Measurements from ENCODE around the gene CCR6.
"Not testable (repeated sequence)": the region's sequence is repeated elsewhere in the genome, so short reads cannot be mapped to it uniquely, and the experiment has no call there.

CCR6 gene

DNA sequence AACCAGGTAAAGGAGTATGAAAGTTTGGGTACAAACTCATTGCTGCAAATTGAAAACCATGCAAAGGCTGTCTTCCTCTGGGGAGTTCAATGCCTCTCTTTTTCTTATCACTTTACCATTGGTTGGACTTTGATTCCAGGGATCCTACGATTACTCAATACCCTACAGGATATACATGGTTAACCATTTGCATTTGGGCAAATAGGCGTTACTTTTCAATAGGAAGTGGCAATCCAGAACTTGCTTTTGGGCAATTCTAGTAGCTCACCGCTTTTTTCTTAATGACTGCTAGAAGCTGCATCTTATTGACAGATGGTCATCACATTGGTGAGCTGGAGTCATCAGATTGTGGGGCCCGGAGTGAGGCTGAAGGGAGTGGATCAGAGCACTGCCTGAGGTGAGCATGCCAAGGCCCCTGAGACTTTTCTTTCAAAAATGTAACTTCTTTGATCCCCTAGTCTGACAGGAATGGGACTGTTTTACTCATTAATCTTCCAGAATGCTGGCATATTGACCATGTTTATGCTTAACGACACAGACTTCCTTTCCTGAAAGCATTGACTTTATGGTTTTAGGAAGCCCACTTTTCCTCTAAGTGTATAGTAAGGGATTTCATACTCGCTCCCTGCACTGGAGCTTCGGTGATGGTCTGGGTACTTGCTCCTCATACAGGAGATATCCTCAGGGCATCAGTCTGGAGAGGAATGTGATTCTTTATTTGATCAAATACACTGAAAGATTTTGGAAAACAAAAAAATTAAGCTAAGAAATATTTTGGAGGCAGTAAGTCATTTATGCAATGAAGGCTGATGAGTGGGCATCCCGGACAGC lies at the start of gene CCR6:
Gene CCR6, plus strand, starts transcription at position 270 of the 831 bp plus-strand sequence. CDS start 13,039 bp downstream, outside the sequence.
- DNase-seq (ENCODE audit: low read depth, low spot score): no peak

DNA sequence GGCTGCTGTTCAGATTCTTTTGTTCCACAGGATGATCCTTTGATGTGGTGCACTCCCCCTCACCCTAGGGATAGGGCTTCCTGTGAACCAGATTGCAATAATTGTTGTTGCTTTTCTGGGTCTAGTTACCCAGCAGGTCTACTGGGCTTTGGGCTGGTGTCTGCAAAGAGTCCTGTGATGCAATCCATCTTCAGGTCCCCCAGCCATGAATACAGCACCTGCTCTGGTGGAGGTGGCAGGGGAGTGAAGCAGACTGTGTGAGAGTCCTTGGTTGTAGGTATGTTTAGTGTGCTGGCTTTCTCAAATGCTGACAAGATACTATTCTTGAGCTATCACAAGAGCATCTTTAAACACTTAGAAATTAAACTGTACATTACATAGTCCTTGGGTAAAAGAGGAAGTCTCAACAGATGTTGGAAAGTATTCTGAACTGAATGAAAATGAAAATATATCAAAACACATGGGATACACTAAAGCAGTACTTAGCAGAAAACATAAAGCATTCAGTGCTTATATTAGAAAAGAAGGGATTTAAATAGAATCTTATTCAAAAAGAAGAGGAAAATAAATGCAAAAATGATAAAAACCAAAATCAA lies 49.1 kb upstream of the CCR6 start:
- no peak for DNase-seq (ENCODE audit: low read depth, low spot score)

DNA sequence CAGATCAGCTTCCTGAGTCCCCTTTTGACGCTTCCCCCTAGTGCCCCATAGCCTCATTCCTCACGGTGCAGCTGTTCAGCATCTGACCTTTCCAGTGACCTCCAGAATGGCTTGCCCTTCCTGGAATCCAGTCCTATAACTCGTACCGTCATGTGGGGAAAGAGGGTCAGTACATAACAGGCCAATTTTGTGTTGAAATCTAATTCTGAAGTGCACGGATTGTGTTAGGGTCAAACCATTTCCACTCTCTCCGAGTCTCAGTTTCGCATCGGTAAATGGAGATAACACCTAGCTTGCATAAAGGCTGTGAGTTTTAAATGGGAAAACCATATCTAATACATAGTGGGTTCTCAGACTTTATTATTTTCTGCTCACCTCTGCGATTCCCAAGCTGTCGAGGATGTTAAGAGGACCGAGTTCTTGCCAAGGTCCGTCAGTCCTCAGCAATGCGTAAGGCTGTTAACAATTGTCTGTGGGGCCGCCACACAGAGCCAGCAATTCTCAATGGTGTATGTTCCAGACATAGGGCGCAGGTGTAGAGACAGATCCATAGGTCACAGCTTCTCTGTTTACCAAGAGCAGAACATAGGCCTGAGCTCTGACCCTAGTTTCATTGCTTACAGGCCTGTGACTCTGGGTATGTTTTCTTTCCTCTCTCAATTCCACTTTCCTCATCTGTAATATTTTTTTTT lies 45.5 kb upstream of the CCR6 start:
- no peak for DNase-seq (ENCODE audit: low read depth, low spot score)

DNA sequence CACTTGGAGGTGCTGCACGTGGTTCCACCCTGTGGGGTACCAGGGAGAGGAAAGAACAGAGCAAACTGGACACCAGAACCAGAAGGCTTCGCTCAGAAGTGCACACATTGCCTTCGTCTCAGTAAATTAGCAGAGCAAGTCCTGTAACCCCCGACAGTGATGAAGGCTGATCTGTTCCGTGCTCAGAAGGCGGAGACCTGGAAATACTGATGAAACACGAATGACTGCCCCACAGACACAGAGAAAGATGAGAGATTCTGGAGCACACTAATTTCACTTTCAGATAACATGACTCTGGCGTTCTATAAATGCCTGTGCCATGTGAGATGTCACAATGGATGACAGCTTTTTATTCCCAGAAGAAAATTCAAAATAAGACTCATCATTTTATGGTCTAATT lies 44.2 kb upstream of the CCR6 start:
- no peak for DNase-seq (ENCODE audit: low read depth, low spot score)

DNA sequence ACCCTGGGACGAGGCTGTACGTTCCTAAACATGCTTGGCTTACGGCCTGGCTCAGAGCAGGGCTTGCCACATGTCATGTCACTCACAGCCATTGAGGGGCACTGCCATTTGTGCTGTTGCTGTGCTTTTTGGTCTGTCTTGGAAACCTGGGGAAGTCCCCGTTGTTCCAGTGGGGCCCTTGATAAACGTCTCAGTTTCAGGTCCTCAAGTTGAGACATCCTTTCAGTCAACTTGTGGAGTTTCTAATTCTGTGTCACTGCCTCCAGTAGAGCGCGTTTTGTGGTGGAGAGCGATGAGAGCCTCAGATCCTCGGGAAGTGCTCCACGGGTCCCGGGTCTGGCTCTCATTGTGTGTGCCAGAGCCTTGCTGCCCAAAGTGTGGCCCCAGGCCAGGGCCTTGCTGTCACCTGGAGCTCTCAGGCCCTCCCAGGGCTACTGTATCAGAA lies 43.0 kb upstream of the CCR6 start:
- DNase-seq (ENCODE audit: low read depth, low spot score): no peak

DNA sequence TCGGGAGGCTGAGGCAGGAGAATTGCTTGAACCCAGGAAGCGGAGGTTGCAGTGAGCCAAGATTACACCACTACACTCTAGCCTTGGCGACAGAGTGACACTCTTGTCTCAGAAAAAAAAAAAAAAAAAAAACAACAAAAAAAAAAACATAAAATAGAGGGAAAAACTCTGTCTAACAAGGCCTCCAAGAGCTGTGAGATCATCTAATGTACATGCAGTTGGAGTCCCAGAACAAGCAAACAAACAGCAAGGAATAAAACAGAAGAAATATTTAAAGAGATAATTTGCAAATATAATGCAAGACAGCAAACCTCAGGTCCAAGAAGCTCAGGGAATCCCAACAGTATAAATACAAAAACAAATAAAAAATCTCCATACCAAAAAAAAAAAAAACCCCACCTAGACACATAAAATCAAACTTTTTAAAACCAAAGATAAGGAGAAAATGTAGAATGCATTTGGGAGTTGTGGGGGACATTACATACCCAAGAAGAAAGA lies 35.0 kb upstream of the CCR6 start:
- DNase-seq (ENCODE audit: low read depth, low spot score): no peak

DNA sequence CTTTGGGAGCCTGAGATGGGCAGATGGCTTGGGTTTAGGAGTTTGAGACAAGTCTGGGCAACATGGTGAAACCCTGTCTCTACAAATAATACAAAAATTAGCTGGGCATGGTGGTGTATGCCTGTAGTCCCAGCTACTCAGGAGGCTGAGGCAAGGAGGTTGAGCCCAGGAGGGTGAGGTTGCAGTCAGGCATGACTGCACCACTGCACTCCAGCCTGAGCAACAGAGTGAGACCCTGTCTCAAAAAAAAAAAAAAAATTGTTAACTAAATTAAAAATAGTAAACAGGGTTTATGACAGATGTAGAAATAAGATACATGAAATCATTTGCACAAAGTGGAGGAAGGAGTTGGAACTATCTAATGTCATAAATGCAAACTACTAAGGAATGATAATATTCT lies 34.2 kb upstream of the CCR6 start:
- DNase-seq (ENCODE audit: low read depth, low spot score): not testable (repeated sequence)

DNA sequence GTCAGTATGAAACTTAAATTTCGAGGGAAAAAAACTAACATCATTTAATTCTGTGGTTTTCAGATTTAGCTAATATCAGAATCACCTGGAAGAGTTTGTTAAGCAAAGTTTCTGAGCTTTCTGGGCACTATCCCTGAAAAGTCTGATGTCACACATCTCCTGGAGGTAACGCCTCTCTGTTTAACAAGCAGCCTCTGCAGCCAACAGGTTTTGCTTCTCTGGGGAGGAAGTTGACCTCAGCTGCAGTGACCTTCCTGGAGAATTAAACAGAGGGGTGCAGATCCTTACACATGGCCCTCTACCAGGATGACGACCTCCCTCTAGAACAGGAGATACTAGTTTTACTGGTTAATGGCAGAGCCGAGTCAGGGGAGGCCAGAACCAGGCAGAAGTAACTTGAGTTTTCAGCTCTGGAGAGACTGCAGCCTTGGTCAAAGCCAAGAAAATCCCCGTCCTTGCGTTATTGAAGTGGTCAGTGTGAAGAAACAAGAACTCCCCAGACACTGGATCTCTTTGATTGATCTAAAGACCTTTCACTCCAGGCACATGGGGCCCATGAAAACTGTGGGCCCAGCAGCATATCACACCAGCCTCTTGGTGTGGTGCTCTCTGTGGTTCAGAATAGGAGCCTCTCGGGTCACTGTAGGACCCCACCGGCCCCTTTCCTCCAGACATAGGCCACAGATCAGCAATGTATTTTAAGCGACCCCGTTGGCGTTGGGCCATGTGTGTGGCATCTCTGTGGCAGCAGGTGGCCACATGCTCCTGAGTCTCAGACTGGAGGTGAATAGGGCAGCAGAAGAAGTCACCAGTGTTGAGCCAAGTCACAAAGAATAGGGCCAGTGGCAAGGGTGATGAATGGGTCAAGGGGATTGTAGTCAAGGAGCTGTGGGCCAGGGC lies 33.4 kb upstream of the CCR6 start:
- no peak for DNase-seq (ENCODE audit: low read depth, low spot score)

DNA sequence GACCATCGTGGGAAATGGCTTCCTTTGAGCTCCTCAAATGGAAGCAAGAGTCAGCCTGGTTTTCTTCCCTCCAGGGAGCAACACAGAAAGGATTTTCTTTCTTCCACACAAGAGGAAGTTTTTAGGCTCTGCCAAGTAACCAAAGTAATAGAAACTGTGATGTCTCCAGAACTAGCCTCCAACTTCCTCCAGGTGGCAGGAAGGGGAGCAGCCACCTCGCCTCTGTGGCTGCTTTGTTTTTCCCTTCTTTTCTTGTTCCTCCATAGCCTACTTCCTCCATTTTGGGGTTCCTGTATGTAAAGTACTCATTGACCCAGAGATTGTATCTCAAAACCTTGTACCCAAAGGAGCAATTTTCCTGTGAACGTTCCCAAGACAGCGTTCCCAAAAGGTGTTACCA lies 32.7 kb upstream of the CCR6 start:
- no peak for DNase-seq (ENCODE audit: low read depth, low spot score)

DNA sequence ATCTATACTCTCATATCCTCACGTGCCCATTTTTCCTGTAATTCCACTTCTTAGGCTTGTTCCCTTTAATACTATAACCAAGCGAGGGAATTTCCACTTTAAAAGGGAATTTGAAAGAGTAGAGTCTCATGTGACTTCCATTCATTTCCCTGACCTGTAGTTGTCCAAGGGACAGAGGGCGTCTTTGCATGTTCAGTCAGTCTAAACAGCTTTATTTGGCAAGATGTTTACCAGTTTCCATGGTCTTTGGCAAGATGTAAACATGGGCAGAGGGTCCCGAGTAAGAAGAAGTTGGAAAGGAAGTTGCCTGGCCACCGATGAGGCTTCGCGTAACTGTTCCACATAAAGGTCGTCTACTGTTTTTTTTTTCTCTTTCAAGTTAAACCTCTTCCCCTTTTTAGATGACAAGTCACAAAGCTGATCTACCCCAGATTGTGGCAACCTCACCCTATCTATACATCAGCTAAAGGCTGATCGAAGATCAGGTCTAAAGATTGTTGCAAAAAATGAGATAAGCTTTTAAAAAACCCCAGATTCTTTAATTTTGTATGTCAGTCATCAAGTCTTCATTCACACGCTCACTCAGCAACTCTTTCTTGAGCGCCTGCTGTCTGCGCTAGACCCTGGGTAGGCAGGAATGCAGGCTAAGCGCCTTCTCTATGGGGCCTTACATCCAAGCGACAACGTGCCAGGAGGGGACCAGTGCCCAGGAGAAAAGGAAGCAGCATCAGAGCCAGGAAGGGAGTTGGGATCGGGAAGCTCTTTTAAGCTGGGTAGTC lies 31.7 kb upstream of the CCR6 start:
- DNase-seq (ENCODE audit: low read depth, low spot score): no peak

DNA sequence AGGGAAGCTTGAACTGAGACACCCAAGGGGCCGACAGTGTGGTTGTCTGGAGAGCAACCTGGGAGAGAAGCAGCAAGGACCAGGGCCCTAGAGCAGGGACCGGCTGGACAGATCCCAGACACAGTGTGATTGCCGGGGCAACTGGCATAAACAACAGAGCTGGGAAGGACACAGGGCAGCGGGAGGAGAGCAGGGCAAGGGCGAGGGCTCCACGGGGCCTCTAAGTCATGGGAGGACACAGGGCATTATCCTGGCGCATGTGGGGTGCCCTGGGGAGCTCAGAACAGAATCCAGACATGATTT lies 31.1 kb upstream of the CCR6 start:
- DNase-seq (ENCODE audit: low read depth, low spot score): no peak

DNA sequence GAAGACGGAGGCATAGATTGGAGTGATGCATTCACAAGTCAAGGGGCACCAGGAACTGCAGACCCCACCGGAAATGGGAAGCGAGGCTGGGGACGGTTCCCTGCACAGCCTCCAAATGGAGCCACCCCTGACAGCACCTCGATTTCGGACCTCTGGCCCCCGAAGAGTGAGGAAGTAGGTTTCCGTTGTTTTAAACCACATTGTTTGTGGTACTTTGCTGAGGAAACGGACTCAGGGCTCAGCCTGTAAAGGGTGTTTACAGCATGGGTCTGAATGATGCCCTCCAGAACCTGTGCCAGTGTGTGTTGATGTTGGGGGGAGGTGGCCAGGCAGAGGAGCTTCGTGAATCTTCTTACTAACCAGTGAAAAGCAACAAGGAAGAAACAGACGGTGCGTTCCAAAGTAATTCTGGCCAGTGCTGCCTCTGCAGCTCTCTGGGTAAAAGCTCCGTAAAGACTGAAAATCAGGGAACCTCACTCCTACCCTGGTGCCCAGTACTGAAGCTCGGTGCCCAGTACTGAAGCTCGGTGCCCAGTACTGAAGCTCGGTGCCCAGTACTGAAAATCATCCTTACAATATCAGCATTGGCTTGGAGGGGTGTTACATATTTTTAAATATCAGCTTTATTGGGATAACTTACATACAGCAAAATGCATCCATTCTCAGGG lies 30.1 kb upstream of the CCR6 start:
- no peak for DNase-seq (ENCODE audit: low read depth, low spot score)

DNA sequence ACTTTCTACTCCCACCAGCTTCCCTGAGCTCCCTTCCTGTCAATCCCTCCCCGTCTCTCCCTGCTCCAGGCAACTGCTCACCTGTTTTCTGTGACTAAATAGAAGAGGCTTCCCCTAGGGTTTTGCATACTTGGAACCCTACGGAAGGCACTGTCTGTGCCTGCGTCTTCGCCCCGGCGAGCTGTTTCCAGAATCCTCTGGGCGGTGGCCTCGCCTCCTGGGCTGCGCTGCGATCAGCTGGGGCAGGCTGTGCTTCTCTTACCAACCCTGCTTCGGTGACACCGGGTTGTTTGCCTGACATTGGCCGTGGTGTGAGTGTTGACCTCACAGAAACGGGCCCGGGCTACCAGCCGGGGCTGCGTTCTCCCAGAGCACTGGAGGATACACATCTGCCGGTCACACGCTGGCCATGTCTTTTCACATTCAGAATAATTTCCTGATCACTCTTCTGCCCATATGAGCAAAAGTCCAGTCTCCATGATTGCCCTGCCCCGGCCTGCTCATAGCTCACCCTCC lies 29.4 kb upstream of the CCR6 start:
- no peak for DNase-seq (ENCODE audit: low read depth, low spot score)

DNA sequence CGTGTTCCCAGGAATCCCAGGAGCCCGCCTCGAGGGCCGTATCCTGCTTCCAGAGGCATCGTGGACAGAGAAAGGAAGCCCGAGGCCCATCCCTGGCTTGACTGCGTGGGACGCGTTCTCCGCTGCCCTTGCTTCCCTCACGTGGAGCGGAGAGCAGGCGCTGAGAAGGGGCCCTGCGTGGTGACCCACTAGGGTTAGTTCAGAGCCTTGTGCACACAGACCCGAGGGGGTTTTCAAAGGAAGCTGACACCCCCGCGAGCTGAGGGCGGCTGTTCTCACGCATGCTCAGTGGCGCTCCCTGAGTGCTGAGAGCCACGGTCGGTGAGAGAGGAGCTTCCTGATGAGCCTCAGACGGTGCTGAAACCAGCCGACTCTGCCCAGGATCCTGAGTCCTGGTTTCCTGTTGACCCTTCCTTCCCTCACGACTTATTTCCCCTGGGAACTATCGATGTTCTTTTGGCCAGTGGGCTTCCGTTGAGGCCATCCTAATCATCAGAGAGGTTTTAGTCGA lies 28.9 kb upstream of the CCR6 start:
- DNase-seq (ENCODE audit: low read depth, low spot score): no peak

DNA sequence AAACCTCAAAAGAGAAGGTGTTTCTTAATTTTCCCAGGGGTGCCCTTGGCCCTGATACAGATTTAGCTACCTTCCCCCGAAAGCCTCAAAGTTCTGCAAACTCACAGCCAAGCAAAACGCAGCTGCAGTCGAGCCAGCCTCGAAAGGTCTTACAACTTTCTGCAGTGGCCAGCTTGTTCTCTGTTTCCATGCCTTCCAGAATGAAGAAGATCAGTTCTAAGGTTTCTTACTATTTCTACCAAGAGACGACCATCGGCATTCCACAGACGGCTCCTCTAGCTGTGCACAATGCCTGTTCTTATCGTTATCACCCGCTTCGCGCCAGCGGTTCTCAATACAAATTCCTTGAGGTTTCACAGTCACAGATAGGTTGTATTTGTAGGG lies 28.5 kb upstream of the CCR6 start:
- DNase-seq (ENCODE audit: low read depth, low spot score): no peak

DNA sequence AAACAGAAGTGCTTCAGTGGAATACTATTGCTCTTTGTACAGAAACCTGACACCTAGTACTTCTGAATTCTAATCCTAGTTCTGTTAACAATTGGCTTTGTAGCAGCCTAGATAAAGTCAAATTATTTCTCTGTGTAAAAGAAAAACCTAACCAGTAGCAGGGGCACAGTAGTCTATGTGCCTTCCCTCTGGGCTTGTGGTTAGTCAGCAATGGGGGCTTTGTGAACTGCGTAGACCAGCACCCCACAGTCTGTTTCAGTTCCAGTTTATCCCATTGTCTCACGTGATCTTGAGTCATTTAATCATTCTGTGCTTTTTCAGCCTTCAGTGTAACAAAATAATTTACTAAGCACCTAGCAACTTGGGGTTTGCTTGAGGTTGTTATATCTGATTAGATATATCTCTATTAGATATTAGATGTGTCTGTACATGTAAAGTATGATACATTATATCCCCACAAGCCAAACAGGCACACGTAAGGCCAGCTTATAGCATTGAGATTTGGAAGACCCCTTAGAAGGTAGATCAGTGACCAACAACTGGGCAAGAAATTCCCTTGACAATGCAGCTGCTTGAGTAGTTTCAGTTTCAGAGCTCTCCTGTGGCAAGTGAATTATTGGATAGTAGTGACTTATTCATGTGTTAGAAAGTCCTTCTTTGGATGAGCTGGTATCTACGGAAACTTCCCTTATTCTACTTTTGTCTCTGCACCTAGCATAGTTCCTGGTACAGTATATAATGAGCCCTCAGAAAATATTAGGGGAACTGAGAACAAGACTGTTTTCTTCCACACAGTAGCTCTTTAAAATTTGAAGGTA lies 27.9 kb upstream of the CCR6 start:
- no peak for DNase-seq (ENCODE audit: low read depth, low spot score)

DNA sequence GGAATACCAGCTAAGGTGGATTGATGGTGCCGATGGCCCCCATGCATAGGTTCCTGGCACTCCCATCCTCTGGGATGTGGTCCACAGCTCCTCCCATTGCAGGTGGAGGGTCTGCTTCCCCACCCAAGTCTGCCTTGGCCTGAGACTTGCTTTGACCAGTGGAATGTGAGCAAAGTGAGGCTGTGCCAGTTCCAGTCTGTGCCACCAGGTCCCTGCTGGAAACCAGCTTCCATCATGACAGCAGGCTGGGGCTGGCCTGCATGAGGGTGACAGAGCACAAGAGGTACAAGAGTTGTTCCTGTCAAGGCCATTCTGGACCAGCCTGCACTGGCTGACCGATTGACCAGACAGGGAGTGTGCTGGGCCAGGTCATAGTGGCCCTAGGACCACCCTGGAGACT lies 27.0 kb upstream of the CCR6 start:
- no peak for DNase-seq (ENCODE audit: low read depth, low spot score)

DNA sequence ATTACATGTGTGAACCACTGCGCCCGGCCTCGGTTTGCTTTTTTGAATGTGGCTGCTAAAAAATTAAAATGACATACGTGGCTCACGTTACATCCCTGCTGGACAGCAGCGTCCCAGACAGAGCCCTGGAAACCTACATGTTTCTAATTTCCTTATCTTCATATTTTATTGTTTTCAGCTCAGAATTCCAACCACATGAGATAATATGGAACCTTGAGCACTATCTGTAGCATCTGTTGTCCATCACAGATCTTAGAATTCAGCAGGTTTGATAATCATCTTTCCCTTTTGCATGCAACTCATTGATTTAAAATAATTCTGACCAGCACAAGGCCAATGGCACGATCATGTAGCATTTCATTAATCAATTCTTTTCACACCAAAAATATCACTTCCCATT lies 25.9 kb upstream of the CCR6 start:
- DNase-seq (ENCODE audit: low read depth, low spot score): no peak

DNA sequence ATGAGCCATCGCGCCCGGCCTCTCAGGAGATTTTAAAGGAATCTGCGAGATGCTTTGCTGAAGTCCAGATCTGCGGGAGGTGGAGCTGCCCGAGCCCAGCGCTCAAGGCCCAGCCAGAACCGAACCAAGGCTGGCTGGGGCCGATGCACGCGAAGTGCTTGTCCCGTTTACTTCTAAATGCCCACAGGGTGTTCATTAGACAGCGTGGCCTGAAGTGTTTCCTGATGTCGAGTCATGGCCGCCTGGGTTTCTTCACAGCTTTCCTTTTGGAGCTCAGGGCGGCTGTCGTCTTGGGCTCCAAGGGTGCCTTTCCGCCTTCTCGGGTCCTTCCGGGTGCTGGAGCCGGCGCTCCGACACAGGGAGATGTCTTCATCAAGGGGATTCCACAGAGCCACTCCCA lies 25.1 kb upstream of the CCR6 start:
- DNase-seq (ENCODE audit: low read depth, low spot score): no peak

Data from brain pericyte (primary cell).